ENCODE data around the gene CNTN6. TPM values are rescaled to one million over a fixed set of nuclear protein-coding genes. Genes with fewer than 3 reads are reported as not detected.

CNTN6 gene
- total and polyA plus RNA-seq, 2 of the 4 experiments (the other 2 are of a cell fraction), result not detected

GRCh38 chr3:1350885-1351284, 258.1 kb downstream of the CNTN6 start:
- DNase-seq (no peak), ATAC-seq (ENCODE audit: low read depth) (no peak)
- H2BK20ac ChIP-seq (ENCODE audit: low read depth, low read length), result no peak overlapping the region
- H3K14ac ChIP-seq (replicated peaks; ENCODE audit: low read depth, low read length), result no peak overlapping the region
- no peak overlapping the region for H3K18ac ChIP-seq (ENCODE audit: low read depth, low read length)
- no peak overlapping the region for H2AK9ac ChIP-seq (replicated peaks; ENCODE audit: low read depth, low read length, poor library complexity)
- BruUV-seq (replicated peaks), result no TSS peak
- no peak overlapping the region for H2BK5ac ChIP-seq (ENCODE audit: low read depth, low read length, poor library complexity, severe bottlenecking)
- H3K4me3 ChIP-seq (ENCODE audit: insufficient read depth, low read depth, low read length), result no peak overlapping the region
- no peak overlapping the region for H4K91ac ChIP-seq (ENCODE audit: insufficient read depth, low read depth, low read length)
- no peak overlapping the region for H2BK15ac ChIP-seq (ENCODE audit: low read depth, low read length)
- no peaks in the 10 kb centered on the region for H3K4me1 ChIP-seq (ENCODE audit: control insufficient read depth, insufficient read depth, low read length)
- no peaks in the 10 kb centered on the region for H4K20me1 ChIP-seq (ENCODE audit: insufficient read depth, low read length)
- ChIA-PET CTCF (no interaction called here), POLR2A (ENCODE audit: unreplicated experiment) (no interaction called here)
- no peak overlapping the region for H2AK5ac ChIP-seq (ENCODE audit: low read depth, low read length)
- no peaks in the 10 kb centered on the region for H3K36me3 ChIP-seq (ENCODE audit: control insufficient read depth, insufficient read depth, low read length)
- no CpG with 5 or more reads among the region's 3 CpGs for WGBS, 2 experiments (ENCODE audit: extremely low coverage in 2 of 2, insufficient read length in 1 of 2)
- H2AFZ ChIP-seq (replicated peaks; ENCODE audit: low read length, poor library complexity), result no peak overlapping the region
- no peak overlapping the region for H3K23ac ChIP-seq (ENCODE audit: low read depth, low read length)
- H3K79me1 ChIP-seq (ENCODE audit: low read depth in 1 of 2, low read length in 2 of 2), result no peaks in the 10 kb centered on the region
- no peak overlapping the region for H3K4ac ChIP-seq (ENCODE audit: low read depth, low read length)
- H3K27me3 ChIP-seq (ENCODE audit: control insufficient read depth, insufficient read depth, low read length), result no peaks in the 10 kb centered on the region
- H3K27ac ChIP-seq (ENCODE audit: insufficient read depth, low read length), result no peak overlapping the region
- no peaks in the 10 kb centered on the region; the same call in 1 of the 2 replicates for H3K9me3 ChIP-seq (ENCODE audit: control insufficient read depth, insufficient read depth, low read length)
- dilution Hi-C loops (cut with HindIII; ENCODE audit: low sequenced_read_pairs, unreplicated experiment) (no loop called here), intact Hi-C loops (cut with micrococcal nuclease) (no loop called here), in situ Hi-C loops (cut with MboI; ENCODE audit: low sequenced_read_pairs) (no loop called here)
- no peak overlapping the region for H3K9ac ChIP-seq (ENCODE audit: low read depth, low read length)
- no peak overlapping the region for H4K5ac ChIP-seq (ENCODE audit: low read depth, low read length)
- no peak overlapping the region for H4K8ac ChIP-seq (ENCODE audit: low read depth in 2 of 2, low read length in 2 of 2)
- no peak for TF ChIP-seq CHD1 (IDR thresholded peaks at IDR 0.05; ENCODE audit: low read depth, low read length)
- no peak for TF ChIP-seq MXI1 (IDR thresholded peaks at IDR 0.05; ENCODE audit: borderline replicate concordance, low read depth, low read length)
- TF ChIP-seq, protein P1, sequence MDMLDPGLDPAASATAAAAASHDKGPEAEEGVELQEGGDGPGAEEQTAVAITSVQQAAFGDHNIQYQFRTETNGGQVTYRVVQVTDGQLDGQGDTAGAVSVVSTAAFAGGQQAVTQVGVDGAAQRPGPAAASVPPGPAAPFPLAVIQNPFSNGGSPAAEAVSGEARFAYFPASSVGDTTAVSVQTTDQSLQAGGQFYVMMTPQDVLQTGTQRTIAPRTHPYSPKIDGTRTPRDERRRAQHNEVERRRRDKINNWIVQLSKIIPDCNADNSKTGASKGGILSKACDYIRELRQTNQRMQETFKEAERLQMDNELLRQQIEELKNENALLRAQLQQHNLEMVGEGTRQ (IDR thresholded peaks at IDR 0.05; ENCODE audit: low read depth, low read length), result no peak
- no peak for TF ChIP-seq FOS (IDR thresholded peaks at IDR 0.05; ENCODE audit: low read depth, low read length)
- no peak for TF ChIP-seq CTCF (conservative IDR thresholded peaks at IDR 0.05; ENCODE audit: low read depth, low read length)
- no peak for TF ChIP-seq POLR2A (IDR thresholded peaks at IDR 0.05; ENCODE audit: low read depth, low read length)
- no peak for TF ChIP-seq RFX5 (IDR thresholded peaks at IDR 0.05; ENCODE audit: low read depth, low read length)
- no peak for TF ChIP-seq CEBPB (IDR thresholded peaks at IDR 0.05; ENCODE audit: low read depth, low read length)
- no peak for TF ChIP-seq MAFK (IDR thresholded peaks at IDR 0.05; ENCODE audit: low read depth, low read length)
- TF ChIP-seq SMC3 (IDR thresholded peaks at IDR 0.05; ENCODE audit: low read depth, low read length), result no peak
- TF ChIP-seq BHLHE40 (IDR thresholded peaks at IDR 0.05; ENCODE audit: low read depth, low read length), result no peak
- no peak for TF ChIP-seq RAD21 (IDR thresholded peaks at IDR 0.05; ENCODE audit: low read length)
- TF ChIP-seq NFE2L2 (IDR thresholded peaks at IDR 0.05; ENCODE audit: low read depth, low read length), result no peak
- TF ChIP-seq, protein P2, sequence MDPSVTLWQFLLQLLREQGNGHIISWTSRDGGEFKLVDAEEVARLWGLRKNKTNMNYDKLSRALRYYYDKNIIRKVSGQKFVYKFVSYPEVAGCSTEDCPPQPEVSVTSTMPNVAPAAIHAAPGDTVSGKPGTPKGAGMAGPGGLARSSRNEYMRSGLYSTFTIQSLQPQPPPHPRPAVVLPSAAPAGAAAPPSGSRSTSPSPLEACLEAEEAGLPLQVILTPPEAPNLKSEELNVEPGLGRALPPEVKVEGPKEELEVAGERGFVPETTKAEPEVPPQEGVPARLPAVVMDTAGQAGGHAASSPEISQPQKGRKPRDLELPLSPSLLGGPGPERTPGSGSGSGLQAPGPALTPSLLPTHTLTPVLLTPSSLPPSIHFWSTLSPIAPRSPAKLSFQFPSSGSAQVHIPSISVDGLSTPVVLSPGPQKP (IDR thresholded peaks at IDR 0.05; ENCODE audit: borderline replicate concordance, low read depth, low read length), result no peak
- TF ChIP-seq MAZ (IDR thresholded peaks at IDR 0.05; ENCODE audit: borderline replicate concordance, low read depth, low read length), result no peak
- TF ChIP-seq RCOR1 (IDR thresholded peaks at IDR 0.05; ENCODE audit: insufficient replicate concordance, low read length), result no peak
- no peak overlapping the region for H3K4me2 ChIP-seq (ENCODE audit: low read depth, low read length)
- H3K9me1 ChIP-seq (ENCODE audit: insufficient read depth, low read length), result no peaks in the 10 kb centered on the region
- no peak overlapping the region for H3K56ac ChIP-seq (ENCODE audit: extremely low read depth, insufficient read depth, low read length)
- H2BK120ac ChIP-seq (ENCODE audit: low read depth, low read length), result no peak overlapping the region
